GM12878 (cell line): ENCODE results near the gene ATXN7L3B. TPM values are rescaled to one million over a fixed set of nuclear protein-coding genes. Genes with fewer than 3 reads are reported as not detected.

Source experiments
- BCL3 ChIP-seq: IDR thresholded peaks from 2 replicates; pipeline ENCODE4 v1.6.1; 2011; ENCODE audit warnings: borderline replicate concordance, low read depth, mild to moderate bottlenecking, moderate library complexity, low read length; ENCODE audit not compliant: insufficient read depth, poor library complexity, severe bottlenecking
- CHD4 ChIP-seq: fragments of 200-600 bp; sonication (generic); IDR thresholded peaks from 2 replicates; pipeline ENCODE4 v1.6.1; 2016; ENCODE audit warnings: mild to moderate bottlenecking
- DPF2 ChIP-seq: fragments of 450-650 bp; IDR thresholded peaks from 2 replicates; pipeline ENCODE4 v1.6.1; 2017; ENCODE audit warnings: mild to moderate bottlenecking
- EZH2 ChIP-seq: IDR thresholded peaks from 2 replicates; pipeline ENCODE4 v1.6.1; 2012; ENCODE audit warnings: low read depth, mild to moderate bottlenecking, control low read depth, inconsistent platforms, low read length, borderline replicate concordance; ENCODE audit not compliant: control insufficient read depth
- HDAC2 ChIP-seq: fragments of 200-600 bp; sonication (generic); IDR thresholded peaks from 2 replicates; pipeline ENCODE4 v1.6.1; 2017
- IRF3 ChIP-seq: fragments of 450-650 bp; IDR thresholded peaks from 2 replicates; pipeline ENCODE4 v1.6.1; 2014; ENCODE audit warnings: mild to moderate bottlenecking
- IRF4 ChIP-seq: IDR thresholded peaks from 2 replicates; pipeline ENCODE4 v1.6.1; 2011; ENCODE audit warnings: low read depth, low read length
- MTA2 ChIP-seq: fragments of 450-650 bp; IDR thresholded peaks from 2 replicates; pipeline ENCODE4 v1.6.1; 2016; ENCODE audit warnings: low read depth, mild to moderate bottlenecking, moderate library complexity
- NFYB ChIP-seq: IDR thresholded peaks from 2 replicates; pipeline ENCODE4 v1.6.1; 2011; ENCODE audit warnings: low read depth, mild to moderate bottlenecking, low read length, improper control_type of control experiment, moderate library complexity; ENCODE audit not compliant: insufficient read depth
- PKNOX1 ChIP-seq: fragments of 450-650 bp; IDR thresholded peaks from 2 replicates; pipeline ENCODE4 v1.6.1; 2016; ENCODE audit warnings: mild to moderate bottlenecking
- PRDM15 ChIP-seq: fragments of 450-650 bp; formaldehyde crosslinking; IDR thresholded peaks from 2 replicates; pipeline ENCODE4 v1.4.0; 2020; ENCODE audit warnings: mild to moderate bottlenecking, moderate library complexity
- RAD51 ChIP-seq: fragments of 450-650 bp; IDR thresholded peaks from 2 replicates; pipeline ENCODE4 v1.6.1; 2016; ENCODE audit warnings: moderate library complexity, mild to moderate bottlenecking, inconsistent platforms
- SIX5 ChIP-seq: IDR thresholded peaks from 2 replicates; pipeline ENCODE4 v1.6.1; 2011; ENCODE audit warnings: mild to moderate bottlenecking, low read depth, low read length, moderate library complexity; ENCODE audit not compliant: severe bottlenecking
- SMARCA5 ChIP-seq: fragments of 450-650 bp; IDR thresholded peaks from 2 replicates; pipeline ENCODE4 v1.6.1; 2017; ENCODE audit warnings: mild to moderate bottlenecking
- SRF ChIP-seq, 2 experiments: IDR thresholded peaks; 2 replicates each; pipeline ENCODE4 v1.6.1; 2011; ENCODE audit warnings: low read depth in 2 of 2, low read length in 2 of 2, mild to moderate bottlenecking in 1 of 2, moderate library complexity in 1 of 2
- STAT1 ChIP-seq: fragments of 450-650 bp; conservative IDR thresholded peaks from 2 replicates; pipeline ENCODE4 v1.6.1; 2014; ENCODE audit warnings: antibody characterized with exemption, mild to moderate bottlenecking
- TARDBP ChIP-seq: IDR thresholded peaks from 2 replicates; pipeline ENCODE4 v1.6.1; 2016; ENCODE audit warnings: borderline replicate concordance
- TCF12 ChIP-seq: IDR thresholded peaks from 2 replicates; pipeline ENCODE4 v1.6.1; 2011; ENCODE audit warnings: low read depth, mild to moderate bottlenecking, low read length
- ZNF207 ChIP-seq: fragments of 450-650 bp; IDR thresholded peaks from 2 replicates; pipeline ENCODE4 v1.6.1; 2014; ENCODE audit warnings: antibody characterized with exemption, mild to moderate bottlenecking, borderline replicate concordance
- ZNF592 ChIP-seq: fragments of 450-650 bp; IDR thresholded peaks from 2 replicates; pipeline ENCODE4 v1.6.1; 2017; ENCODE audit warnings: mild to moderate bottlenecking, moderate library complexity
- polyA plus RNA-seq, 11 experiments: library from polyadenylated mRNA; depleted of rRNA in 4 of 11; unstranded in 6 of 11; stranded (reverse) in 5 of 11; fragments of >200 nt; fragmentation: Nextera tagmentation in 4 of 11; fragmentation: Illumina TruSeq in 1 of 11; extraction: Ambion mirVana in 4 of 11; extraction: Trizol in 1 of 11; gene quantifications; 1 replicate in 1 of 11; 2 replicates in 10 of 11; pipeline versions ENCODE4 v1.2.1 to v1.2.3, GENCODE V29; 2011 to 2016; ENCODE audit warnings: inconsistent platforms in 2 of 11, missing spikeins in 2 of 11, low read depth in 1 of 11
- total RNA-seq, 4 experiments: library from RNA; depleted of rRNA in 3 of 4; stranded (reverse); fragments of >200 nt in 3 of 4; fragmentation: Illumina TruSeq in 1 of 4; extraction: Trizol in 1 of 4; gene quantifications; 2 replicates each; pipeline versions ENCODE4 v1.2.1 to v1.2.3, GENCODE V29; 2013 to 2021

ATXN7L3B gene
- total and polyA plus RNA-seq, 10 of the 15 experiments (the other 5 are each of a cell fraction or from before 2014, with no cell fraction given) = 6.3 to 36.1 (median 21.7) TPM

- TF ChIP-seq ZNF592 = no peak
- no peak for TF ChIP-seq DPF2
- TF ChIP-seq MTA2 = no peak
- no peak for TF ChIP-seq IRF3
- TF ChIP-seq RAD51 = no peak
- TF ChIP-seq EZH2 = no peak
- TF ChIP-seq ZNF207 = no peak; the same call in none of the 2 replicates
- TF ChIP-seq TCF12 = no peak
- TF ChIP-seq SIX5 = no peak
- TF ChIP-seq TARDBP = no peak
- no peak for TF ChIP-seq BCL3
- no peak for TF ChIP-seq CHD4
- TF ChIP-seq IRF4 = no peak
- no peak for TF ChIP-seq SRF (IDR thresholded peaks at IDR 0.05; ENCODE audit: low read depth in 2 of 2, low read length in 2 of 2)
- no peak for TF ChIP-seq SMARCA5
- no peak for TF ChIP-seq HDAC2
- no peak for TF ChIP-seq PRDM15 (CRISPR knock-in tag)
- no peak for TF ChIP-seq PKNOX1
- TF ChIP-seq NFYB = no peak
- 0 out of 2 replicates have a peak, but pooled peaks have one; percentile 69 for TF ChIP-seq STAT1
These were observed at the start of gene ATXN7L3B (continued) for GRCh38 chr12:74537707-74538385.
